ENCODE data around the gene CFAP54.
"Not testable (repeated sequence)": the region's sequence is repeated elsewhere in the genome, so short reads cannot be mapped to it uniquely, and the experiment has no call there.

CFAP54 gene

GRCh38 chr12:96514328-96514727 lies 25.0 kb downstream of the CFAP54 start:
- DNase-seq, result no peak

DNA sequence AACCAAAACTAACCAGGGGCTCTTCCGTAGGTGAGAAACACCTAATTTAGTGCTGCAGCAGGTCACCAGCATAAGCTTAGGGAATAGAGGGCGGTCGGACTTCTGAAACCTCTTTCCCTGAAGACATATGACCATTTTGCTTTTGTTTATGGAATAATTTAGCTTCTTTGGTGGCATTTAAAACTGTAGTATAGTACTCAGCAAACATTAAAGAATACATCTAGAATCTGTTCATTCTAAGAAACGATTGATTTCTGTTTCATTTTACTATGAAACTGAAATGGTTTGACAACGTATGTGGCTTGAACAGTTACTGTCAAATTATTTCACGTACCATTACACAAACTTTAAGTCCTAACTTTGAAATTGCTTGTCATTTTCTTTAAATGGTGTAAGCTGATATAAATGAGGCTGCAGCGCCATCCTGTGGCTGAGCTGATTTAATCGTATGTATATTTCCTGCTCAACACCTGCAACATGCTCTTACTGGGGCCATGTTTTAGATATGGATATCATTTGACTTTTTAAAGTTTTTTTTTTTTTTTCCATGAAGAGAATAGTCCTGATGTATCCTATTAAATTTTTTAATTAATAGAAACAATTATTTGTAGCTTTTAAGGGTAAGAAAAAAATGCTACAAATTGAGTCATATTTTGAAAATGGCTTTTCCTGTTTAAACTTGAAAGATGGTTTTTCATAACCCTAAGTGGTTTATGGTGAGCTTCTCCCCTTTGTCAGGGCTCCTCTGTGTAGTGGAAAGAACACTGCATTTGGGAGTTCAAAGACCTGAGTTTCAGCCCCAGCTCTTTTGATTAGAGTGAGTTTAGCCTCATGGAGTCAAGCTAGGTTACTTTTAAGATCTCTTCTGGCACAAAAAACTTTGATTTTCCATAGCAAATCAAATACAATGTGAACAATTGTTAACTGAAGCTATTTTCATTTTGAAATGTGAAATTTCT lies 27.4 kb downstream of the CFAP54 start:
- peak; percentile 57 for DNase-seq

GRCh38 chr12:96520767-96521166 lies 31.4 kb downstream of the CFAP54 start:
- no peak for DNase-seq

- peak; percentile 0 for DNase-seq
Measured at GRCh38 chr12:96521895-96522682, 32.7 kb downstream of the CFAP54 start.

DNA sequence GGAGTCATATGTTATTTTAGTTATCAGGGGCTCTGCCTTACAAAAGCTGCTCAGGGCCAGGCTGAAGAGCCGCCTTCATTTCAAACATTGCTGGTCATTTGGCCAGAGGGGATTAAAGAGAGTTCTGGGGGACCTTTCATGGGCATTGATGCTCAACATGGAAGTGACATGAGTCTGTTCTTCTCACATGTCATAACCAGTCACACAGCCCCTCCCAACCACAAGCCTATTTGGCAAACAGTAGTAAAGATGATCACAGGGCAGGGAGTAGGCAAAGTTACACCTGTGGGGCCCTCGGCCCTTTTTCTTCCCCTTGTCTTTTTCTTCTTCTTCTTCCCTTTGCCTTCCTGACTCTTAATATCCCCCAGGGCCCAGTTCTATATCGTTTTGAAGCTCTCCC lies 33.3 kb downstream of the CFAP54 start:
- no peak for DNase-seq

DNA sequence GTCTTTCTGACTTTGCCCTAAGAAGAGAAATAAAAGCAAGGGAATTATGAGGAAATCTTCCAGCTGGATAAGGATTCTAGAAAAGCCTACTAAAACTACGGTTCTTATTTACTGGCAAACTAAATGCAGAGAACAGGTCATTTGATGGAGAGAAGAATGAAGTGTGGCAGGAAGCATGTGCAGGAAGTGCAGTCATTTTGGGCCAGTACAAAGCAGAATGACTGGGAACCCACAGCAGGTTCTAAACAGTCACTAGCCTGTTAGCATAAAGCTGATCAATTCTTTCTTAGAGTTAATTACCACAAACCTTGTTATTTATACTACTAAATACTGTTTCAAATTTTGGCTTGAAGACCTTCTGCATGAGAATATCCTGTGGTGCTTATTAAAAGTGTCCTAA lies 36.7 kb downstream of the CFAP54 start:
- DNase-seq, result no peak

DNA sequence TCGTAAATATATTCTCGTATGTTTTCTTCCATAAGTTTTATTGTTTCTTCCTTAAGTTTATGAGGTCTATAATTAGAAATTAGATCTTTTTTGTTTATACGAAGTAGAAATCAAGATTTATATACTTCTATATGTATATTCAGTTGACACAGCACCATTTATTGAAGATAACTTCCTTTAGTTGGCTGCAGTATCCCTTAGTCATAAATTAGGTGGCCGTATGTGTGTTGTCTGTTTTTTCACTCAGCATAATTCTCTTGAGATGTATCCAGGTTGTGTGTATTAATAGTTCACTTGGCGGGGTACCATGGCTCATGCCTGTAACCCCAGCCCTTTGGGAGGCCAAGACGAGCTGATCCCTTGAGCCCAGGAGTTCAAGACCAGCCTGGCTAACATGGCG lies 40.5 kb downstream of the CFAP54 start:
- no peak for DNase-seq

GRCh38 chr12:96534339-96534738 lies 45.0 kb downstream of the CFAP54 start:
- DNase-seq, result no peak

DNA sequence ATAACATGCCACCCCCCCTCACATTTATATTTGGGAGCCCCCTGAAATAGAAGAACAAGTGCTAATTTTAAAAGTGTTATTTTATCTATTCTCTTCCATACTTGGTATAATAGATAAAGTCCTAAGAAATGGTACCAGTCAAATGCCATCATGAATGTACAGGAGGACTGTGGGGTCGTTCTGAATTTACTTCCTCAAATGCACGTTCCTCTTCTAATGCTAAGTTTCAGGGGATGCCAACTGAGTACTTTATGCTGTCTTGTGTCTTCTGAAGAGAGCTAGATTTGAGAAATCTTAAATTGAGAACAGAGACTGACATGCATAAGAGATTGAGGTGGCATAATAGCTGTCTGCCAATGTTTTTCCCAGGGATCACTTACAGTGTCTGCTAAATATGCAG lies 59.0 kb downstream of the CFAP54 start:
- DNase-seq, result no peak

DNA sequence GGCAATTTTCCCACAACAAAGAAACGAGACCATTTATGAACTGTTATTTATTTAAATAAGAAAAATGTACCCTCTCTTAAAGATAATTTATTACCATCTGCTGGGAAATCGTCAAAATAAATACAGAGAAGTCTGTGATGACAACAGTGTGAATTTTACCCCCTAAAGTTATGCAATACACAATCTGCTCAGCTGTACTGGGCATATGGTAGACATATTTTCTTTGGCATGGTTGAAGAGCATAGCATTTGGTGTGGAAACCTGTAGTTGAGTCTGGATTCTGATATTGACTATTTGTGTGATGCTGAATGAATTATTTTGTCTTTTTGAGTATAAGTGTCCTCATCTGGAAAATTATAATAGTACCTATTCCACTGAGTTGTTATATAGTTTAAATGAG lies 60.0 kb downstream of the CFAP54 start:
- DNase-seq, result no peak

GRCh38 chr12:96570579-96570978 lies 81.2 kb downstream of the CFAP54 start:
- DNase-seq, result no peak

DNA sequence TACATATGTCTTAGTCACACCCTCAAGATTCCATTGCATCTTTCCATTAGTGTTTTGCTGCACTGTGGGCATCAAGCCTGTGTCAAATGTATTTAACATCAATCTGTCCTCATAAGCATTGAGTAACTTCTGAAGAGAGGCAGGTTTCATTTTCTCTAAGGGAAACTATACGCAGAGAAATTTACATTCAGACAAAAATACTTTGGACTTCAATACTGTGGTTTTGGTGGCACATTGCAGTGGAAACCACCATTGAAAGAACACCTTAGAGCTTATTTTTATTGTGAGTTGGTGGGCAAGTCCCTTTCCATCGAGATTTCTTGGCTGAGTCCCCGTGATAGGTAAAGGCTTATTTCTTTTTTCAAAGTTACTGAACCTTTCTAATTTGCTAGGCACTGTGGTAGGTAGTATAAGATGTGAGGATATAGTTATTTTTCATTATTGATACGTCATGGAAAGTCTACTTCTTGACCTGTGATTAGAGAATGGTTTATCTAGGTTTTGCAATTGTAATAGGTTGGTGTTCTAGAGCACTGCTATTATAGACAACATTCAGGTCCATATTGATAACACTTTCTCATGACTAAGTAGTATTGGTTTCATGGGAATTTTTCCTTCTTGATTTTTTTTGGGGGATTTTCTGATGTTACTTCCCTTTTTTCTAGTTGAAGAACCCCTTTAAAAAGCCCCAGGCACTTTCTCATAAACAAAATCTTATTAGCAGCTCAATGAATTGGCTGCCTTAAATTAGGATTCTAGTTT lies 81.9 kb downstream of the CFAP54 start:
- no peak for DNase-seq

GRCh38 chr12:96578526-96579125 lies 89.2 kb downstream of the CFAP54 start:
- DNase-seq, result peak; percentile 69

DNA sequence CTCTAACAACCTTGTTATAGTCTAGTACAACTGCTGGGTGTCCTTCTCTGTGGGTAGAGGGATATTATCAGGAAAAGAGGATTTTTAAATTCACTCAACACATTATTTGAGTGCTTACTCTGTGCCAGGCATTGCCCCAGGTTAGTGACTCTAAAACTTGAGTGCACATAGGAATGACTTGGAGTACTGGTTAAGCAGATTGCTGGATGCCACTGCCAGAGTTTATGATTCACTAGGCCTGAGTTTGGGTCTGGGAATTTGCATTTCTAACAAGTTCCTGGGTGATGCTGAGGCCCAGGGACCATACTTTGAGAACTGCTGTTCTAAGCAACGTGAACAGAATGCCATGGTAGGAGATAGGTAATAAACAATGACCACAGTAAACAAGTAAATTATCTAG lies 96.6 kb downstream of the CFAP54 start:
- no peak for DNase-seq

DNA sequence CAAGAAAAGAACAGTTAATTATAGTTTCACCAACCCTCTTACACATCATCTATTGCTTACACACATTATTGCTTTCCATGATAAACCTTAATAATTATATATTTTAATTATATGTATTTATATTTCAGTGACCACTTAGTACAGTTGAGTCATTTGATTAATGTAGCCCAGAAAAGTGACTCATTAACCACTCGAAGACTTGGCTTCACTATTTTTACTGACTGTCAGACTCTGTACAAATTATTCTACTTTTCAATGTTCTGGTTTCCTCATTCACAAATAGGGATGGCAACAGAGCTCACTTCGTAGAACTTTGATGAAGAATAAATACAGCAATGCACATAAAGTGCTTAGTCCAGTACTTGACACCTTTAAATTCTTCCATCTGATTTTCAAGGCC lies 98.3 kb downstream of the CFAP54 start:
- DNase-seq, result no peak

- DNase-seq, result no peak
Measured at GRCh38 chr12:96590970-96591369, 101.6 kb downstream of the CFAP54 start.

DNA sequence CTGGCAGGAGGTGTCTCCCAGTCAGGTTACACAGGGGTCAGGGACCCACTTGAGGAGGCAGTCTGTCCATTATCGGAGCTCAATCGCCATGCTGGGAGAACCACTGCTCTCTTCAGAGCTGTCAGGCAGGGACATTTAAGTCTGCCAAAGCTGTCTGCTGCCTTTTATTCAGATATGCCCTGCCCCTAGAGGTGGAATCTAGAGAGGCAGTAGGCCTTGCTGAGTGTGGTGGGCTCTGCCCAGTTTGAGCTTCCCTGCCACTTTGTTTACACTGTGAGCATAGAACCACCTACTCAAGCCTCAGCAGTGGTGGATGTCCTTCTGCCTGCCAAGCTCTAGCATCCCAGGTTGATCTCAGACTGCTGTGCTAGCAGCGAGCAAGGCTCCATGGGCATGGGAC lies 115.0 kb downstream of the CFAP54 start:
- not testable (repeated sequence) for DNase-seq

- DNase-seq, result no peak
Measured at GRCh38 chr12:96605684-96606083, 116.3 kb downstream of the CFAP54 start.

GRCh38 chr12:96606134-96606533 lies 116.8 kb downstream of the CFAP54 start:
- DNase-seq, result no peak

- no peak for DNase-seq
Measured at GRCh38 chr12:96606644-96607043, 117.3 kb downstream of the CFAP54 start.

DNA sequence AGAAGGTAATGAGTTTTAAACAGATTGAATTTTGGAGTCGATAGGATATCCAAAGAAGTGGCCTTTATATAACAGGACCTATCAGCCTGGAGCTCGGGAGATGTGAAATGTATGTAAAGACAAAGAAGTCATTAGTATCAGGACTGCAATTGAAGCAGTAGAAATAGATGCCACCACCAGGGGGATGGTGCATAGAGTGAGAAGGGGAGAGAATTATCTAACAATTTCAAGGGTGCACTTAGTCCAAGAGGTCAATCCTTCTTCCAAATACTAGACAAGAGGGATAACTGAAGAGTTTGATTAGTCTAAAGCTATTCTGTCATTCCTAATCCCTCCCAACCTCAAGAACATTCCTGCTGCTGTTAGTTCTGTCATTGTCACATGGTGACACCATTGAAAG lies 127.8 kb downstream of the CFAP54 start:
- DNase-seq, result no peak

DNA sequence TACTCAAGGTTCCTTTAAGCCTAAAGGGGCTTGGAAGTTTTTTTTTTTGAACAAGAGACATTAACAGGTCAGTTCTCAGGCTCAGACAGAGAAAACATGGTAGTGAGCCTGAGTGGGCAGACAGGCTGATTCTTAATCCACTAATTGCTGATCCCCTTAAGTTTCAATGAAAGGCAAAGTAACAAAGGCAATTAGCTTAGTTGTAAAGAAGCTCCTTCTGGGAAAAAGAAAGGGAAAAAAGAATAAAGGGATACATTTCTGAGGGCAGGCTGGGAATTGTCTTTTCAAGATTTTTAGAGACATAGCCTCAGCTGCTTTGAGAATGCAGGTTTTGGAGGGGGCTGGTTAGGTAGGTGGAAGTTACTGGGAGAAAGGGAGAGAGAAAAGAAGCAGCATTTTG lies 133.8 kb downstream of the CFAP54 start:
- no peak for DNase-seq

GRCh38 chr12:96623656-96624217 lies 134.4 kb downstream of the CFAP54 start:
- no peak for DNase-seq
